GM21381 (cell line): ENCODE measurements around the gene OTOP2.

Experiments
- ATAC-seq: cut with Tn5 transposase; IDR thresholded peaks from one replicate; pipeline ENCODE4 v1.9.1; 2021; ENCODE audit warnings: mild to moderate bottlenecking, moderate library complexity; ENCODE audit not compliant: unreplicated experiment

The OTOP2 gene, protein sequence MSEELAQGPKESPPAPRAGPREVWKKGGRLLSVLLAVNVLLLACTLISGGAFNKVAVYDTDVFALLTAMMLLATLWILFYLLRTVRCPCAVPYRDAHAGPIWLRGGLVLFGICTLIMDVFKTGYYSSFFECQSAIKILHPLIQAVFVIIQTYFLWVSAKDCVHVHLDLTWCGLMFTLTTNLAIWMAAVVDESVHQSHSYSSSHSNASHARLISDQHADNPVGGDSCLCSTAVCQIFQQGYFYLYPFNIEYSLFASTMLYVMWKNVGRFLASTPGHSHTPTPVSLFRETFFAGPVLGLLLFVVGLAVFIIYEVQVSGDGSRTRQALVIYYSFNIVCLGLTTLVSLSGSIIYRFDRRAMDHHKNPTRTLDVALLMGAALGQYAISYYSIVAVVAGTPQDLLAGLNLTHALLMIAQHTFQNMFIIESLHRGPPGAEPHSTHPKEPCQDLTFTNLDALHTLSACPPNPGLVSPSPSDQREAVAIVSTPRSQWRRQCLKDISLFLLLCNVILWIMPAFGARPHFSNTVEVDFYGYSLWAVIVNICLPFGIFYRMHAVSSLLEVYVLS

DNA sequence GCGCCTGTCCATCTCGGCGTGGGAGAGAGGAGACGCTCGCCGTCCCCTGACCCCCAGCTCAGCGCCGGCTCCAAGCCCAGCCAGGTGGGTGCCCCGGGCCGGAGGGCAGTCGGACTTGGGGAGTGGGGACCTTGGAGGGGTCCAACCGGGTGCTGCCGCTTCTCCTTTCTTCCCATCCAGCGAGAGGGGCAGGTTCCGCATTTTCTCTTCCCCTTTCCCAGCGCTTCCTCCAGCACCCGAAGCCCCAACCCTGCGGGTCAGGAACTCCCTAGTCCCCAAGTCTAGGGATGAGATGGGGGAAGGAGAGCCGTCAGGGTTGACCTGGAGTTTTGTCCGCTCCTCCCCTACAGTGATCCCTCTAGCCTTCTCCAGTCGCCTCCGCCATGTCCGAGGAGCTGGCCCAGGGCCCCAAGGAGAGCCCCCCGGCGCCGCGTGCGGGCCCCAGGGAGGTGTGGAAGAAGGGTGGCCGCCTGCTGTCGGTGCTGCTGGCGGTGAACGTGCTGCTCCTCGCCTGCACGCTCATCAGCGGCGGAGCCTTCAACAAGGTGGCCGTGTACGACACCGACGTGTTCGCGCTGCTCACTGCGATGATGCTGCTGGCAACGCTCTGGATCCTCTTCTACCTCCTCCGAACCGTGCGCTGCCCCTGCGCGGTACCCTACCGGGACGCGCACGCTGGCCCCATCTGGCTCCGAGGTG lies at the start of gene OTOP2:
TSS of gene OTOP2 (plus strand) at position 24 of the 699 bp plus-strand sequence. CDS start at position 384, 360 bp downstream.
- ATAC-seq: no peak

DNA sequence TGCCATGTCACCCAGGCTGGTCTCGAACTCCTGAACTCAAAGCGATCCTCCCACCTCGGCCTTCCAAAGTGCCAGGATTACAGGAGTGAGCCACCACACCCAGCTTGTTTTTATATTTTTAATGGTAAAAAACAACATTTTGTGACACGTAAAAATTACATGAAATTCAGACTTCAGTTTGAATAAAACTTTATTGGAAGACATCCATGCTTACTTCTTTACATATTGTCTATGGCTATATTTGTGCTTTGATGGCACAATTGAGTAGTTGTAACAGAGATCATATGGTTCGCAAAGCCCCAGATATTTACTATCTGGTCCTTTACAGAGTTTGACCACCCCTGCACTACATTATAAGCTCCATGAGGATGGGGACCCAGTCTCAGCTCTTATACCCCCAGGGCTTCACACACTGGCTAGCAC lies 49.4 kb upstream of the OTOP2 start:
- ATAC-seq: no peak

DNA sequence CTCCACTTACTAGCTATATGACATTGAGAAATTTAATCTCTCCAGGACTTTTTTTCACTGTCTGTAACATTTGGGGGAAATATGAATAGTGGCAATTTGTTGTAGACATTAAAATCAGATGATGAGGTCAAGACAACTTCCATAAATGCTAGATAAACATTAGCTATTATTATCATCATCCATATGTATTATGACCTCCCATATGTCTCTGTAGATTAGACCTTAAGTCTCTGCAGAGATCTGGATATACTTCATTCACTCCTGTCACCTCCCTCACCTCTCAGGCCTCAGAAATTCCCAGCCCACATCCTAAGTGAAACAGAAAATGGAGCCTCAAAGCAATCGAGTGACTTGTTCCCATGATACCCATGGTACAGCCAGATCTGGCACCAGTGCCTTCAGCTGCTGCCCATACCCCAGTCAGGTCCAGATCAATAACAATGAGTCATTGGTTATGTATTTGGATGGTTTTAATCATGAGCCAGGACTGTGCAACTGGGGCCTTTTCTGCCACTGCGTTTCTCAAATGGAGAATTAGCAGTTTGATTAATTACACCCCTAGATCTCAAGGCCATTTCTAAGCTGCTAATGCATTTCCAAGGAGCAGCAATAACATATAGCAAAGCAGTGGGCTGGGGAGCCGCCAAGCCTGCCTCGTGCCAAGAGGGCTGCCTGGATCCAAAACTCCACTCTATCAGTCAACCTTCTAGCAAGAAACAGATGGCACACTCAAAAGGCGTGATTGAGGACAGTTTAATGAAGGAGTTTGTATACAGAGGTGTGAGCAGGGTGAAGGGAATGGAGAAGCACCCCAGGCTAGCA lies 48.7 kb upstream of the OTOP2 start:
- no peak for ATAC-seq

DNA sequence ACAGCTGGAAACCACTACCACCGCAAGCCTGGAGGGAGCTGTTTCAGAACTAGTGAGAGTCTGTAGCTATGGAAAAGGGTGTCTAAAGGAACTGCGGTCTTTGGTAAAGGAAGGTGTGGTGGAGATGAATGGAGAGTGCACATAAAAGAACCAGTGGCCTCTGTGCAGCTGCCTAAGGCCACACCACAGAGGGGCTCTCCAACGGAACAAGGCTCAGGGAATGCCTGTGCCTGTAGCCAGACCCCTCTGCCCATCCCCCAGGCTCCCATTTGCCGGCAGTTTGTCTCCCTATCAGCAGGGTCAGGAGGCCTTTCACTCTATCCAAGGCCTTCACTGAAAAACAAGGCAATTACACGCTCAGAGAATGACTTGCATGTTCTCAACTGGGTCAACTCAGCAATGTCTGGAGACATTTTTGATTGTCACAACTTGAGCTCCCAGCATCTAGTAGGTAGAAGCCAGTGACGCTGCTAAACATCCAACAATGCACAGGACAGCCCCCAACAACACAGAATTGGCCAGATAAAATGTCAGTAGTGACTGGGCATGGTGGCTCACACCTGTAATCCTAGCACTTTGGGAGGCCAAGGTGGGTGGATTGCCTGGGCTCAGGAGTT lies 48.0 kb upstream of the OTOP2 start:
- no peak for ATAC-seq

GRCh38 chr17:74877592-74878548 lies 46.2 kb upstream of the OTOP2 start:
- no peak for ATAC-seq

GRCh38 chr17:74878658-74879057 lies 45.4 kb upstream of the OTOP2 start:
- no peak for ATAC-seq

GRCh38 chr17:74879308-74879707 lies 44.8 kb upstream of the OTOP2 start:
- no peak for ATAC-seq

- ATAC-seq: no peak
Measured at GRCh38 chr17:74881073-74881472, 43.0 kb upstream of the OTOP2 start.

- no peak for ATAC-seq
Measured at GRCh38 chr17:74882517-74883240, 41.4 kb upstream of the OTOP2 start.

- no peak for ATAC-seq
Measured at GRCh38 chr17:74883241-74883745, 40.8 kb upstream of the OTOP2 start.

GRCh38 chr17:74888469-74888868 lies 35.6 kb upstream of the OTOP2 start:
- ATAC-seq: no peak

GRCh38 chr17:74890554-74890953 lies 33.5 kb upstream of the OTOP2 start:
- no peak for ATAC-seq

GRCh38 chr17:74892013-74892841 lies 31.8 kb upstream of the OTOP2 start:
- ATAC-seq: no peak

- no peak for ATAC-seq
Measured at GRCh38 chr17:74892974-74893911, 30.8 kb upstream of the OTOP2 start, which contains the start of gene FADS6. Gene FADS6 (minus strand): TSS chr17:74893633. CDS start chr17:74893595, 38 bp downstream.

- ATAC-seq: no peak
Measured at GRCh38 chr17:74893936-74894671, 30.0 kb upstream of the OTOP2 start.
